Activated T-cell treated with anti-CD3 and anti-CD28 coated beads for 24 hours (primary cell): Measurements from ENCODE around the gene AXIN1.

Experiments
- DNase-seq: peaks from one replicate; pipeline ENCODE4 v3.0.0-alpha.2; 2020; ENCODE audit warnings: low read depth

AXIN1 gene

GRCh38 chr16:303760-304505 lies 48.6 kb downstream of the AXIN1 start:
- no peak for DNase-seq

GRCh38 chr16:301950-302349 lies 50.6 kb downstream of the AXIN1 start:
- no peak for DNase-seq

DNA sequence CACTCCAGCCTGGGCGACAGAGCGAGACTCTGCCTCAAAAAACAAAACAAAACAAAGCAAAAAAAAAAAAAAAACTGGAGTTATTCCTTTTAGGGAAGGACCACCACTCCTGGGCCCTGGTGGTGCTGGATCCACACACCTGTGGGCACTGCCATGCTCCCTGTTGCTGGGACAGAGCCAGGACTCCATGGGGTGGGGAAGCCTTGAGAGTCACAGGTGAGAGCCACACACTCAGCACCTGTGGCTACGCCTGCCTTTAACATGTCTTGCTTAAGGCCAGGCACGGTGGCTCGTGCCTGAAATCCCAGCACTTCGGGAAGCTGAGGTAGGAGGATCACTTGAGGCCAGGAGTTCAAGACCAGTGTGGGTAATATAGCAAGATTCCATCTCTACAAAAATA lies 51.3 kb downstream of the AXIN1 start:
- no peak for DNase-seq

GRCh38 chr16:297832-298231 lies 54.7 kb downstream of the AXIN1 start:
- DNase-seq = no peak

DNA sequence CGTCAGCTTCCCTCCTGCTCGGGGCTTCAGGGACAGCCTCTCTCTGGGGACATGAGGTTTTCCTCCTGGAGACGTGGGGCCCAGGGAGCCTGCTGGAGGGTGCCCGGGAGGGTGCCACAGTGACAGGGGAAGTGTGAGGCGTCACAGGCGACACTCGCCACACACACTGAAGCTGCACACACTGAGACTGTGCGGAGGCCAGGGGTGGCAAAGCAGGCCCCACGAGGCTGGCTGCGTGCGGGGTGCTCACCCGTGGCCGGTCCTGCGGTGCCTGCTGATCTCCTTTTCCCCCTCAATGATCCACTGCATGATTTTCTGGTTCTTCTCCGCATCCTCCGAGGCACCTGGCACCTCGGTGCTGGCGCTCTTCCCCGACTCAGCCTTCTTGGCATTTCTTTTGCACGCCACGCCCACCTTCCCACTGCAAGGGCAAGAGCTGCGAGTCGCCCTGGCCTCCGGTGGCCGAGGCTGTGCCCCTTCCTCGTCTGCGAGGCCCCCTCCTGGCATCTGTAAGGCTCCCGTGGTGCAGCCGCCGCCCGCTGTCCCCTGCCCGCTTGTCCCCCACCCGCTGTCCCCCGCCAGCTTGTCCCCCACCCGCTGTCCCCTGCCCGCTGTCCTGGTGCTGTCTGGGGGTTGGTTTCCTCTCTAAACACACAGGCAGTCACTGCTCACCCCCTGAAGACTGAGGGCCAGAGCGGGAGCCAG lies 55.6 kb downstream of the AXIN1 start:
- DNase-seq = no peak

- DNase-seq = no peak
Observed at GRCh38 chr16:296276-296675, 56.2 kb downstream of the AXIN1 start.

GRCh38 chr16:293043-293775 lies 59.3 kb downstream of the AXIN1 start:
- no peak for DNase-seq

DNA sequence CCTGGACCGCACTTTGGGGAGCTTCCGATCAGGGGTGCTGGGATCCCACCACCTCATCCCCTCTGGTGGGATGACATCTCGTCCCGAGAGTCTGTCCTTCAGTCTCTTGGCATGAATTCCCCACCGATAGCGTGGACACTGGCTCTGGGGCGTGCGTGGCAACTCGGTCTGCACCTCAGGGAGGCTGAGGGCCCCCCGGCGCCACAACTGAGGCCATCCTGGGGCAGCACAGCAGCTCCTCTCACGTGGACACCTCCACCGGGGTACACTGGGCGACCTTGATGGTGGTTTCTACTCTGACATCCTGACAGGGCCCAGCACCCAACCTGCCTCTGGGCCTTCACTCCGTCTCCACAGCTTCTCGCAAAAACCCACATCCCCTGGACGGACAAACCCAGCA lies 61.0 kb downstream of the AXIN1 start:
- DNase-seq = no peak

DNA sequence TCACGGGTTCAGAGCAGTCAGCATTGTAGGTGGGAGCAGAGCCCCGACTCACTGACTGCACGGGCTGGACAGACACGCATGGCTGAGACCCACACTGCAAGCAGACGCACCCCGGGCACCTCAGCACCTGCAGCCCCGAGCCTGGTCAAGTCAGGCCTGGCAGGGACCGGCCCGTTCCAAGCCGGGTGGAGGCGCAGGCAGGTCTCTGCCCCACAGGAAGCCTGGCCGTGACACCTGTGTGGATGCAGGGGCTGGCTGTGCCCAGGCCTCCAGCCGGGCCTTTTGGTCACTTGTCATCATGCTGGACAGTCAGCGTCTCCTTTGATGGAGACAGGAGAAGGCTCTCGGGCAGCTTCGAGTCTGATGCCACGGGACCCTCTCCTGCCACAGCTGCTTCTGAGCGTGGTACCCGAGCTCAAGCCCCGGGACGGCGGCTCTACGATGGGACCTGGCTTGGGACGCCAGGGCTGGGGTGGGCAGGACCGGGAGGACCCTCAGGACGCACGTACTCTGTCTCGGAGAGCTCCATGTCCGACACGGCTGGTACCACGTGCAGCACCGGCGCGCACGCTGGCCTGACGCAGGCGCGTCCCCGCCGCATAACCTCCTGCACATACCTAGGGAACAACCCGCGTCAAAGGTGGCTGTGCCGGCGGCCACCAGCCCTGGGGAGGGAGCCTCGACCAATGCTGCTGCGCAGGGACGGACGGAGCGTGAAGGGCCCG lies 61.7 kb downstream of the AXIN1 start:
- no peak for DNase-seq

DNA sequence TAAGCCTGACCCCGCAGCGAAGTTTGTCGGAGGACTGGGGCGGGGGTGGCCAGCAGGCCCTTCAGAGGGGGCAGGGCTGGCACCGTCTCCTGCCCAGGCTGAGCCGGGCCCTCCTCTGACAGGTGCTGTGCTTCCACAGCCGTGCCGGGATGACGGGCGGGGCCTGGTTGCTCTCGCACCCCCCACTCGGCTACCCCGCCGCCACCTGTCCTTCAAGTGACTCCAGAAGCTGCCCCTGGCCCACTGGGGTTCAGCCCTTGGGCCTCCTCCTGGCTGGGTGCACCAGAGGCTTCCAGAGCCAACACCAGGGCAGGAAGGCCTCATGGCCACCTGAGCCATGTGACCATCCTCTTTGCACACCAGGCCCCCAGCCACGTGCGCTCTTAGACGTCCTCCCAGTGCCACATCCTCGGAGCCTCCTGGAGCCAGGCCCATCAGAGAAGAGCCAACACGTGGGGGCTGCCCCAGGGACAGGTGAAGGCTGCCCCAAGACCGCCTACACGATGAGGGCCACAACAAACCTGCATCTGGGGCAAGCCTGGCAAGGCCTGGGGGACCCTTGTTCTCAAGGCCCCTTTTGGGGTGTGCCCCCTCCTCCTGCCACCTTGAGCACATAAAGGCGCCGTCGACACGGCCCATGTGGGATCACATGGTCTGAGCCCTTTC lies 62.4 kb downstream of the AXIN1 start:
- DNase-seq = no peak

GRCh38 chr16:289395-289997 lies 63.0 kb downstream of the AXIN1 start:
- DNase-seq = no peak

GRCh38 chr16:287981-288920 lies 64.3 kb downstream of the AXIN1 start:
- no peak for DNase-seq

DNA sequence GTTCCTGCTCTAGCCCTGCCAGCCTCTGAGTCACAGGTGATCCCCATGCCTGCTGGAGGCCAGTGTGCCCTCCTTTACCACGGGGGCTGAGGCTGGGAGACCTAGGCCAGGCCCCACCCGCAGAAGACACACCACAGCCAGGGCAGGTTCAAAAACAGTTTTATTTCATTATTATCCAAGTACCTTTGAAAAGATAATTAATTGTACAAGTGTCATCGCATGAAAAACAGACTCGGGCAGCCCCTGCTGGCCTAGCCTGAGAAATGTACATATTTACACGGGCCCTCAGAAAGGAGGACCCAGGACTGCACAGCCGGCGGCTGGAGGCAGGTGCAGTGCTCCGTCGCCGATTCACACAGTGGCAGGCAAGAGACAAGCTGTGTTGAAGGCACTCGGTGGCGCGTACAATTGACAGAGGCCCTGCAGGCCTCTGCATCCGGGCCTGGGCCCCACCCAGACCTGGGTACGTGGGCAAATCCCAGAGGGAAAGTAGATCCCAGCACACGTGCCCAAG lies 65.2 kb downstream of the AXIN1 start:
- no peak for DNase-seq

DNA sequence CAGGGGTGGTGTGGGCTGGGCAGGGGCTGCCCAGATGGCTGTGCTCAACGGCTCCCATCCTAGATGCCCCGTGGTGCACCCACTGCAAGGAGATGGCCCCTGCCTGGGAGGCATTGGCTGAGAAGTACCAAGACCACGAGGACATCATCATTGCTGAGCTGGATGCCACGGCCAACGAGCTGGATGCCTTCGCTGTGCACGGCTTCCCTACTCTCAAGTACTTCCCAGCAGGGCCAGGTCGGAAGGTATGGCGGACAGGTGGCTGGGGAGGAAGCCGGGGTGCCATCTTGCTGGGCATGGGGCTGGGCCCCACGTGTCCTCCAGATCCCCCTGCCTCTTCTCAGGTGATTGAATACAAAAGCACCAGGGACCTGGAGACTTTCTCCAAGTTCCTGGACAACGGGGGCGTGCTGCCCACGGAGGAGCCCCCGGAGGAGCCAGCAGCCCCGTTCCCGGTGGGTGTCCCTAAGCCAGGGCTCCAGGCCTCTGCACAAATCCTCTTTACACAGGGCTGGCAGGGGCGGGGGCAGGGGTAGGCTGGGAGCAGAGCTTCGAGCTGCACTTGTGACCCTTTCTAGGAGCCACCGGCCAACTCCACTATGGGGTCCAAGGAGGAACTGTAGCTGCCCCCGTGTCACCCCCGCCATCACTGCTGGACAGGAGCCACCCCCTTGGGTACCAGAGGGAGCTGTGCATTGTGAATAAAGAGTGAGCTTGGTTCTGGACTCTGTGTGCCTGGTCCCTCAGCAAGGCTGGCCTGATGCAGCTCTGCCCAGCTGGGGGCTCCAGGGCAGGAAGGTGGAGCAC lies 65.8 kb downstream of the AXIN1 start:
- DNase-seq = no peak

DNA sequence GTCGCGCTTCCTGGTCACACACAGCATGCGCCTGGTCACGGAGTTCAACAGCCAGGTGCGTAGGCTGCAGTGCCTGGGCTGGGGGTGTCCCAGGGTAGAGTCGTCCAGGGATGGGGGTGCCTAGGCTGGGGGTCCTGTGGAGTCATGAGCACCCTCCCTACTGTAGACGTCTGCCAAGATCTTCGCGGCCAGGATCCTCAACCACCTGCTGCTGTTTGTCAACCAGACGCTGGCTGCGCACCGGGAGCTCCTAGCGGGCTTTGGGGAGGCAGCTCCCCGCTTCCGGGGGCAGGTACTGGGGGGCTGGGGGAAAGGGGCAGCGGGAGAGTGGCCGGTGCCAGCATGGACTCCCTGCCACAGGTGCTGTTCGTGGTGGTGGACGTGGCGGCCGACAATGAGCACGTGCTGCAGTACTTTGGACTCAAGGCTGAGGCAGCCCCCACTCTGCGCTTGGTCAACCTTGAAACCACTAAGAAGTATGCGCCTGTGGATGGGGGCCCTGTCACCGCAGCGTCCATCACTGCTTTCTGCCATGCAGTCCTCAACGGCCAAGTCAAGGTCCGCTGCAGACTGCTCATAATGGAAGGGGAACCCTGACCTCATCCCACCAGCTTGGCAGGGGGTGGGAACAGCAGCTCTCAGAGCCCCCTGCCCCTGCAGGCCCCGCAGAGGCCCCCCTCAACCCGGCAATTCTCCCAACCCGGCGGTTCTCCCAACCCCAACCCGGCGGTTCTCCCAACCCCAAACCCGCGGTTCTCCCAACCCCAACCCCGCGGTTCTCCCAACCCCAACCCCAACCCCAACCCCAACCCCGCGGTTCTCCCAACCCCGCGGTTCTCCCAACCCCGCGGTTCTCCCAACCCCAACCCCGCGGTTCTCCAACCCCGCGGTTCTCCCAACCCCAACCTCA lies 67.1 kb downstream of the AXIN1 start:
- no peak for DNase-seq

DNA sequence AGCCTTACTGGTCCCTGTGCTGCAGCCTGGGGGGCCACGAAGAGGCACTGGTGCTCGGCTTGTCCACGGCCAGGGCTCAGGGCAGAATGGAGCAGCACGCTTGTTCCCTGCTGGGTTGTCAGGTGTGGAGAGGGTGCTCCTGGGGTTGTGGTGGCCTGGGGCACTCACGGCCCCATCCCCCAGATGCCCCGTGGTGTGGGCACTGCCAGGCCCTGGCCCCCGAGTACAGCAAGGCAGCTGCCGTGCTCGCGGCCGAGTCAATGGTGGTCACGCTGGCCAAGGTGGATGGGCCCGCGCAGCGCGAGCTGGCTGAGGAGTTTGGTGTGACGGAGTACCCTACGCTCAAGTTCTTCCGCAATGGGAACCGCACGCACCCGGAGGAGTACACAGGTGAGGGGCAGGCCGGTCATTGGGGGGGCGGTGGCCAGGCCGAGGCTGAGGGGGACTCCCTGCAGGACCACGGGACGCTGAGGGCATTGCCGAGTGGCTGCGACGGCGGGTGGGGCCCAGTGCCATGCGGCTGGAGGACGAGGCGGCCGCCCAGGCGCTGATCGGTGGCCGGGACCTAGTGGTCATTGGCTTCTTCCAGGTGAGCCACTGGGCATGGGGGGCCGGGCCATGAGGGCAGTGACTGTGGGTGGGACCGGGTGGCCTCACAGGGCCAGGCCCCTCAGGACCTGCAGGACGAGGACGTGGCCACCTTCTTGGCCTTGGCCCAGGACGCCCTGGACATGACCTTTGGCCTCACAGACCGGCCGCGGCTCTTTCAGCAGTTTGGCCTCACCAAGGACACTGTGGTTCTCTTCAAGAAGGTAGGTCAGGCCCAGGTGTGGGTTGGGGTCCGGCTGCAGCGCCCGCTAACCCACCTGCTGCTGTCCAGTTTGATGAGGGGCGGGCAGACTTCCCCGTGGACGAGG lies 68.1 kb downstream of the AXIN1 start:
- no peak for DNase-seq
